Right lobe of liver (tissue), 6 donors: ENCODE data around the gene FRS2. TPM values are rescaled to one million over a fixed set of nuclear protein-coding genes. Genes with fewer than 3 reads are reported as not detected.
A peak's percentile ranks its signal among the peaks of the same experiment; 100 is the strongest.

ENCODE experiments used
- ATAC-seq, 4 donors: fragments of 200-7000 bp; cut with Tn5 transposase; one replicate each; pipeline ENCODE4 v1.9.1; 2020; ENCODE audit warnings: mild to moderate bottlenecking in 4 of 4, moderate library complexity in 4 of 4
- DNase-seq, 3 donors: peaks; one replicate each; pipeline ENCODE4 v3.0.0-alpha.2; 2020
- H3K27ac ChIP-seq, 3 donors: fragments of 200-600 bp; one replicate each; pipeline ENCODE4 v1.8.0; 2022
- H3K27me3 ChIP-seq, 2 donors: fragments of 200-600 bp; one replicate each; pipeline ENCODE4 v1.8.0; 2022
- H3K36me3 ChIP-seq, 4 donors: fragments of 200-600 bp; sonication (generic) in 1 of 4; one replicate each; pipeline versions ENCODE4 v1.5.1 to v1.8.0; 2017 to 2022; ENCODE audit warnings: control low read depth in 1 of 4
- H3K4me1 ChIP-seq, 4 donors: fragments of 200-600 bp; sonication (generic) in 1 of 4; one replicate each; pipeline versions ENCODE4 v1.5.1 to v1.8.0; 2017 to 2022; ENCODE audit warnings: control low read depth in 1 of 4
- H3K4me3 ChIP-seq, 3 donors: fragments of 200-600 bp; one replicate each; pipeline ENCODE4 v1.8.0; 2022
- H3K9me3 ChIP-seq, 4 donors: fragments of 200-600 bp; sonication (generic) in 1 of 4; one replicate each; pipeline versions ENCODE4 v1.5.1 to v1.8.0; 2017 to 2022; ENCODE audit warnings: control low read depth in 1 of 4
- CTCF ChIP-seq, 4 donors: fragments of 200-600 bp in 3 of 4; fragments of 450-650 bp in 1 of 4; IDR thresholded peaks; one replicate each; pipeline versions ENCODE4 v1.5.1 to v1.8.0; 2016 to 2022; ENCODE audit warnings: antibody characterized with exemption in 4 of 4, mild to moderate bottlenecking in 2 of 4
- POLR2A ChIP-seq: fragments of 450-650 bp; IDR thresholded peaks from one replicate; pipeline ENCODE4 v1.6.1; 2017; ENCODE audit warnings: antibody characterized with exemption, mild to moderate bottlenecking
- WGBS: methylation state at CpG from one replicate; pipeline ENCODE4 v1.1.6; 2018; ENCODE audit warnings: low coverage, low lambda C conversion rate; ENCODE audit not compliant: insufficient coverage; ENCODE audit errors: missing lambda C conversion rate; 5-methylcytosine and 5-hydroxymethylcytosine counted together
- intact Hi-C, 2 donors: fragments of 100-400 bp; cut with DNase I; formaldehyde crosslinking; loops; one replicate each; pipeline versions ENCODE4 v1.11.2 to v1.14.1; 2022
- total RNA-seq, 6 experiments: library from RNA; depleted of rRNA in 2 of 6; stranded (reverse); fragments of >200 nt in 2 of 6; fragmentation: NEBNext Ultra II Directional in 3 of 6; extraction: Animal tissue kit (Norgen Biotek cat#: 25700) in 3 of 6; gene quantifications; one replicate each; pipeline versions ENCODE4 v1.1.0 to v1.2.4, GENCODE V29; 2016 to 2023
- donor health status: DM: no; HTN: yes; CAD: no.
- donor health status: DM: no; HTN: no; CAD: no.
- donor health status: DM: no; HTN: no; CAD: no.
- donor health status: DM: no; HTN: yes; CAD: no.
- donor health status: DM: no; HTN: yes; CAD: no.

Gene FRS2
- total RNA-seq, 6 experiments from 2014 or later: 13.8 to 27.8 (median 15.8) TPM

DNA sequence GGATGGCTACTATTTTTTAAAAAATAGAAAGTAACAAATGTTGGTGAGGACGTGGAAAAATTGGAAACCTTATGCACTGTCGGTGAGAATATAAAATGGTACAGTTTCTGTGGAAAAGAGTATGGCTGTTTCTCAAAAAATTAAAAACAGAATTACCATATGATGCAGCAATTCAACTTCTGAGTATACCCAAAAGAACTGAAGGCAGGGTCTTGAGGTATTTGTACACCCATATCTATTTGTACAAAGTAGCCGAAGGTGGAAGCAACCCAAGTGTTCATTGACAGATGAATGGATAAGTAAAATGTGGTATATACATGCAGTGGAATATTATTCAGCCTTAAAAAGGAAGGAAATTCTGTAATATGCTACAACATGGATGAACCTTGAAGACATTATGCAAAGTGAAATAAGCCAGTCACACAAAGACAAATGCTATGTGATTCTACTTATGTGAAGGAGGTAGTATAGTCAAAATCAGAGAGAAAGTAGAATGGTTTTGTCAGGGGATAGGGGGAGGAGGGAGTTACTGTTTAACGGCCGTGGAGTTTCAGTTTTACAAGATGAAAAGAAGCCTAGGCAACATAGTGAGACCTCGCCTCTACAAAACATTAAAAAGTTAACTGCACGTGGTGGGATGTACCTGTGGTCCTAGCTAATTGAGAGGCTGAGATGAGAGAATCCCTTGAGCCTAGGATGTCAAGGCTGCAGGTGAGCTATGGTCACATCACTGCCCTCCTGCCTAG, 76.7 kb downstream of the FRS2 start:
- Histone ChIP-seq H3K4me1 (no peaks in the 10 kb centered on the region), H3K27me3 (no peaks in the 10 kb centered on the region), H3K27ac (no peak overlapping the region), H3K9me3 (no peaks in the 10 kb centered on the region), H3K36me3 (no peaks in the 10 kb centered on the region), H3K4me3 (no peak overlapping the region)
- no peak for TF ChIP-seq POLR2A
- no peak for TF ChIP-seq CTCF (IDR thresholded peaks at IDR 0.05)
- ATAC-seq: no peak
- WGBS: 77% methylated on average over 7 of the region's 7 CpGs
- intact Hi-C loops: no loop called here
- DNase-seq: no peak

GRCh38 chr12:69548687-69549086, 78.5 kb downstream of the FRS2 start:
- Histone ChIP-seq H3K4me1 (peaks cover 0 to 3% (median under 1%) of the 10 kb centered on the region in 4 donors), H3K9me3 (no peaks in the 10 kb centered on the region), H3K4me3 (no peak overlapping the region), H3K36me3 (no peaks in the 10 kb centered on the region), H3K27ac (no peak overlapping the region), H3K27me3 (no peaks in the 10 kb centered on the region)
- no peak for ATAC-seq
- intact Hi-C loops: no loop called here
- TF ChIP-seq POLR2A: no peak
- TF ChIP-seq CTCF (IDR thresholded peaks at IDR 0.05): no peak
- DNase-seq: no peak

DNA sequence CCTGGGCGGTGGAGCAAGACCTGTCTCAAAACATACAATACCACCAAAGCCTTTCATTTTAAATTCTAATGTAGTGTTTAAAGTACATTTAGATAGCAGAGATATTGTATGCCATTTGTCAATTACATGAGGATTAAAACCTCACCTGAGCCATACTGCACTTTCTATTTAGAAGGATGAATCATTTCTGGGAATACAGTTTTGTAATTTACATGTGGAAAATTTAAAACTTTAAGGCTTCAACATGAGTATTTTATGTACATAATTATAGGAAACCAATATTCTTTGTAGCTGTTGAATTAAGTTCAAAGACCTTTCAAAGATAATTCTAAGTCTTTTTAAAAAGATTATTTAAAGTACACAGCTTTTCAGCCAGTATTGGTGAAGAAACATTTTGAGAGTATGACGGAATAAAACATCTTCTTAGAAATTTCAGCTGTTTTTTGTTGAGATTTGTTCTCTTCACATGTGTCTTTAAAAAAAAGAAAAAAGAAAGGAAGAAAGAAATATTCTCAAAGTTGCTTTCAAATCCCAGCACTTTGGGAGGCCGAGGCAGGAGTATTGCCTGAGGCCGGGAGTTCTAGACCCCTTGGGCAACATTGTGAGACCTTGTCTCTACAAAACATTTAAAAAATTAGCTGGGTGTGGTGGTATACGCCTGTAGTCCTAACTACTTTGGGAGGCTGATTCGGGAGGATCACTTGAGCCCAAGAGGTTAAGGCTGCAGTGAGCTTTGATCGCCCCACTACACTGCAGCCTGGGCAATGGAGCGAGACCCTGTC, 80.6 kb downstream of the FRS2 start:
- no peaks in the 10 kb centered on the region for H3K36me3 ChIP-seq
- peaks cover 0 to 10% (median 4%) of the 10 kb centered on the region in 4 donors for H3K4me1 ChIP-seq
- ATAC-seq: no peak
- no peaks in the 10 kb centered on the region for H3K27me3 ChIP-seq
- intact Hi-C loops: no loop called here
- H3K9me3 ChIP-seq: no peaks in the 10 kb centered on the region
- no peak overlapping the region for H3K4me3 ChIP-seq
- WGBS: 75% methylated on average over 7 of the region's 8 CpGs
- TF ChIP-seq CTCF (IDR thresholded peaks at IDR 0.05) (no peak), POLR2A (no peak)
- DNase-seq: no peak
- no peak overlapping the region for H3K27ac ChIP-seq

- H3K27me3 ChIP-seq: no peaks in the 10 kb centered on the region
- no peaks in the 10 kb centered on the region for H3K9me3 ChIP-seq
- H3K36me3 ChIP-seq: no peaks in the 10 kb centered on the region
- intact Hi-C loops: no loop called here
- 58% methylated on average over 2 of the region's 2 CpGs for WGBS
- TF ChIP-seq CTCF (IDR thresholded peaks at IDR 0.05) (no peak), POLR2A (no peak)
- H3K4me1 ChIP-seq: peaks cover 0 to 23% (median 7%) of the 10 kb centered on the region in 4 donors
- DNase-seq (no peak), ATAC-seq (peak; percentile 50 to 67 (median 57))
- H3K4me3 ChIP-seq: no peak overlapping the region
- H3K27ac ChIP-seq: no peak overlapping the region
Observed at GRCh38 chr12:69553628-69554248, 83.5 kb downstream of the FRS2 start.
